Measurements from ENCODE around the gene THRA.
"Not testable (repeated sequence)": the region's sequence is repeated elsewhere in the genome, so short reads cannot be mapped to it uniquely, and the experiment has no call there.

THRA gene

DNA sequence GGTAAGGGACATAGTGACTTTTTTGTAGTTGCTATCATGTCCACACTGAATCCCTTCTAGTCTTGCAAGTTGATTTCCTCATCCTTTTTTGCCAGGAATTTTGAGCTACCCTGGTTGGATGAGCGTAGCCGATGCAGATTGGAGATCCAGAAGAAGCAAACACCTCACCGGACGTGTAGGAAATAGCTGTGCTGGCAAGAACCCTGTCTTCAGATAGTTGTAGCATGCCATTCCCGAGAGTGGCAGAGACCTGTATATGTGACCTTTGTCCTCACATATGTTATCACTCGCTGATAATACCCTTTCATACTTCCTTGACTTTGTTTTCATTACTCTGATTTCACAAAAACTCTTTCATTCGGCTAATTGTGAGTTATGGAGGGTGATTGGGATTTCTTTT lies 71.4 kb downstream of the THRA start:
- in situ Hi-C loops (cut with HindIII; ENCODE audit: low sequenced_read_pairs), result no loop called here

DNA sequence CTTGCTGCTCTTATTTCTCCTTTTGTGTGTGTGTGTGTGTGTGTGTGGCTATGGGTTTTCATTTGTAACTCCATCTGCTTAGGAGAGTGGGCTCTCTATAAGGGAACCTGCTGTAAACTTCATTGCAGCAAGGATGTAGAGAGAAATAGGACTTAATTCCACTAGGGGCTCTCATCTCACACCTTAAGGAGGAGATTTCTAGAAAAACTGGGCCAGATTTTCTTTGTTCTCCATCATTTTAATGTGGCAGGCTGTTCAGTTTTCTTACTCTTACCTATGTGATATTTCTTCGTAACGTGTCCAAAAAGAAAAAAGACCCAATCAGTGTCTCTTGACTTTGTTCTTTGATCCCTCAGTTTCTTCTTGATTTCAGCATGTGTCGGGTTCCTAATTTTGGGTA lies 73.1 kb downstream of the THRA start:
- in situ Hi-C loops (cut with HindIII; ENCODE audit: low sequenced_read_pairs), result no loop called here

DNA sequence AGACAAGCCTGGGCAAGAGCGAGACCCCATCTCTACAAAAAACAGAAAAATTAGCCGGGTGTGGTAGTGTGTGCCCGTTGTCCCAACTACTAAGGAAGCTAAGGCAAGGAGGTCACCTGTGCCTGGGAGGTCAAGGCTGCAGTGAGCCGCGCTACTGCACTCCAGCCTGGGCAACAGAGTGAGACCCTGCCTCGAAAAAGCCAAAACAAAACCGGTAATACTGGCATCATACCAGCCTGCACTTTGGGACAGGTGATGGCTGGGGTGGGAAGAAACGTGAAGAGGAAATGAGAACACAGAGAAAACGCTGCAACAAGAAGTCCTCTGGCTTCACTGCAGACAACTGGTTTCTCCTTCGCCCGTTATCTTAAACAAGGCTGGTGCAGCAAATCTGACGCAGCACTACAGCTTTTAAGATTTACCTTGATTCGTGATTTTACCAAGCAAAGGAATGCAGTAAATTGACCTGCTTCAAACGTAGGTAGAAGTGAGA lies 76.8 kb downstream of the THRA start:
- in situ Hi-C loops (cut with HindIII; ENCODE audit: low sequenced_read_pairs), result no loop called here

DNA sequence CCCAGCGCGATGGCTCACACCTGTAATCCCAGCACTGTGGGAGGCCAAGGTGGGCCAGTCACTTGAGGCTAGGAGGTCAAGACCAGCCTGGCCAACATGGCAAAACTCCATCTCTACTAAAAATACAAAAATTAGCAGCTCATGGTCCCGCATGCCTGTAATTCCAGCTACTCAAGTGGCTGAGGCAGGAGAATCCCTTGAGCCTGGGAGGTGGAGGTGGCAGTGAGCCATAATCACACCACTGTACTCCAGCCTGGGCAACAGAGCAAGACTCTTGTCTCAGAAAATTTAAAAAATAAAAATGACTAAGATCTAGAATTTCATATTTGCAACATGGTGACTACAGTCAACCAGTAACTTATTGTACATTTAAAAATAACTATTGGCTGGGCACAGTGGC lies 80.4 kb downstream of the THRA start:
- in situ Hi-C loops (cut with HindIII; ENCODE audit: low sequenced_read_pairs), result not testable (repeated sequence)
